BE2C (cell line): ENCODE measurements around the gene PRIMA1.

Source experiments
- DNase-seq: peaks from one replicate; pipeline ENCODE4 v3.0.0-alpha.2; 2020
- H3K27me3 ChIP-seq: fragments of 250-450 bp; sonication (Bioruptor Pico); 2 replicates; pipeline ENCODE4 v1.5.1; 2020; ENCODE audit warnings: mild to moderate bottlenecking
- H3K36me3 ChIP-seq: fragments of 250-450 bp; sonication (Bioruptor Pico); 2 replicates; pipeline ENCODE4 v1.5.1; 2020; ENCODE audit warnings: mild to moderate bottlenecking
- H3K4me1 ChIP-seq: fragments of 250-450 bp; sonication (Bioruptor Pico); 2 replicates; pipeline ENCODE4 v1.5.1; 2020
- H3K4me3 ChIP-seq: 2 replicates; pipeline ENCODE4 v1.5.1; 2011; ENCODE audit warnings: low read depth, low read length
- H3K9me3 ChIP-seq: fragments of 250-450 bp; sonication (Bioruptor Pico); 2 replicates; pipeline ENCODE4 v1.5.1; 2020
- CTCF ChIP-seq: IDR thresholded peaks from 2 replicates; pipeline ENCODE4 v1.5.1; 2012; ENCODE audit warnings: mild to moderate bottlenecking, low read depth, low read length

The PRIMA1 gene

GRCh38 chr14:93741556-93742230 is 46.6 kb downstream of the PRIMA1 start:
- Histone ChIP-seq H3K4me1 (peaks cover 24% of the 10 kb centered on the region), H3K27me3 (no peaks in the 10 kb centered on the region)
- no peak for TF ChIP-seq CTCF

GRCh38 chr14:93737634-93738033 is 50.7 kb downstream of the PRIMA1 start:
- H3K36me3 ChIP-seq: peaks cover 3% of the 10 kb centered on the region; the same call in 1 of the 2 replicates
- TF ChIP-seq CTCF: no peak

More at GRCh38 chr14:93741556-93742230, 46.6 kb downstream of the PRIMA1 start:
- no peak overlapping the region for H3K4me3 ChIP-seq
- DNase-seq: no peak
- no peaks in the 10 kb centered on the region for H3K9me3 ChIP-seq
- no peaks in the 10 kb centered on the region for H3K36me3 ChIP-seq

GRCh38 chr14:93736378-93737014 is 51.8 kb downstream of the PRIMA1 start:
- TF ChIP-seq CTCF: peak; percentile 74
- H3K4me1 ChIP-seq: peaks cover 8% of the 10 kb centered on the region
- peaks cover 8% of the 10 kb centered on the region; the same call in 1 of the 2 replicates for H3K36me3 ChIP-seq
- no peak overlapping the region for H3K4me3 ChIP-seq
- H3K9me3 ChIP-seq: no peaks in the 10 kb centered on the region
- peak; percentile 64 for DNase-seq
- H3K27me3 ChIP-seq: no peaks in the 10 kb centered on the region

More at GRCh38 chr14:93737634-93738033, 50.7 kb downstream of the PRIMA1 start:
- no peak overlapping the region for H3K4me3 ChIP-seq
- H3K4me1 ChIP-seq: peaks cover 8% of the 10 kb centered on the region
- no peak for DNase-seq
- H3K9me3 ChIP-seq: no peaks in the 10 kb centered on the region
- H3K27me3 ChIP-seq: no peaks in the 10 kb centered on the region

GRCh38 chr14:93735206-93735605 is 53.1 kb downstream of the PRIMA1 start:
- no peaks in the 10 kb centered on the region for H3K27me3 ChIP-seq
- no peaks in the 10 kb centered on the region for H3K9me3 ChIP-seq
- peaks cover 8% of the 10 kb centered on the region for H3K4me1 ChIP-seq
- no peak for TF ChIP-seq CTCF
- DNase-seq: no peak
- H3K36me3 ChIP-seq: peaks cover 8% of the 10 kb centered on the region; the same call in 1 of the 2 replicates
- no peak overlapping the region for H3K4me3 ChIP-seq

GRCh38 chr14:93734086-93734822 is 54.0 kb downstream of the PRIMA1 start:
- H3K4me1 ChIP-seq: peaks cover 8% of the 10 kb centered on the region
- peak; percentile 80 for DNase-seq
- peaks cover 8% of the 10 kb centered on the region for H3K36me3 ChIP-seq
- H3K4me3 ChIP-seq: no peak overlapping the region
- H3K9me3 ChIP-seq: no peaks in the 10 kb centered on the region
- H3K27me3 ChIP-seq: no peaks in the 10 kb centered on the region
- no peak for TF ChIP-seq CTCF
